Liver (tissue), 9 donors: ENCODE data around the gene NAGA. TPM values are rescaled to one million over a fixed set of nuclear protein-coding genes. Genes with fewer than 3 reads are reported as not detected.

Experiments
- DNase-seq: peaks from one replicate; pipeline ENCODE4 v3.0.0-alpha.2; 2017; ENCODE audit warnings: low spot score
- H3K27ac ChIP-seq, 2 donors: one replicate each; pipeline ENCODE4 v1.7.0; 2013; ENCODE audit warnings: inconsistent platforms in 2 of 2, low read length in 2 of 2, control low read depth in 1 of 2, low read depth in 1 of 2, mild to moderate bottlenecking in 1 of 2
- H3K27me3 ChIP-seq, 4 donors: one replicate each; pipeline versions ENCODE4 v1.6.1 to v1.7.0; 2013; ENCODE audit warnings: low read length in 3 of 4, inconsistent platforms in 1 of 4, mild to moderate bottlenecking in 1 of 4, moderate library complexity in 1 of 4; ENCODE audit not compliant: control insufficient read depth in 4 of 4, insufficient read depth in 4 of 4
- H3K36me3 ChIP-seq, 4 donors: one replicate each; pipeline versions ENCODE4 v1.6.1 to v1.7.0; 2013; ENCODE audit warnings: low read length in 3 of 4, mild to moderate bottlenecking in 3 of 4, low read depth in 1 of 4, moderate library complexity in 1 of 4; ENCODE audit not compliant: control insufficient read depth in 4 of 4, insufficient read depth in 3 of 4
- H3K4me1 ChIP-seq, 4 donors: one replicate each; pipeline versions ENCODE4 v1.6.1 to v1.7.0; 2013; ENCODE audit warnings: low read length in 3 of 4, mild to moderate bottlenecking in 3 of 4, moderate library complexity in 1 of 4; ENCODE audit not compliant: control insufficient read depth in 4 of 4, insufficient read depth in 4 of 4
- H3K4me3 ChIP-seq, 3 donors: one replicate each; pipeline versions ENCODE4 v1.6.1 to v1.7.0; 2013; ENCODE audit warnings: low read length in 3 of 3, control low read depth in 1 of 3, low read depth in 1 of 3, mild to moderate bottlenecking in 1 of 3
- H3K9ac ChIP-seq, 2 donors: one replicate each; pipeline ENCODE4 v1.7.0; 2013; ENCODE audit warnings: low read length in 2 of 2, mild to moderate bottlenecking in 2 of 2, moderate library complexity in 2 of 2, control low read depth in 1 of 2, low read depth in 1 of 2
- H3K9me3 ChIP-seq, 4 donors: one replicate each; pipeline versions ENCODE4 v1.6.1 to v1.7.0; 2013; ENCODE audit warnings: low read length in 3 of 4; ENCODE audit not compliant: control insufficient read depth in 4 of 4
- EGR1 ChIP-seq, 2 donors: IDR thresholded peaks; 2 replicates each; pipeline ENCODE4 v1.6.1; 2016 to 2018; ENCODE audit warnings: antibody characterized with exemption in 2 of 2, low read depth in 2 of 2
- FOXA1 ChIP-seq: IDR thresholded peaks from 2 replicates; pipeline ENCODE4 v1.6.1; 2016; ENCODE audit warnings: antibody characterized with exemption
- FOXA2 ChIP-seq: IDR thresholded peaks from 2 replicates; pipeline ENCODE4 v1.6.1; 2016; ENCODE audit warnings: antibody characterized with exemption
- GABPA ChIP-seq, 2 donors: IDR thresholded peaks in 1 of 2; conservative IDR thresholded peaks in 1 of 2; 2 replicates each; pipeline ENCODE4 v1.6.1; 2016; ENCODE audit warnings: antibody characterized with exemption in 2 of 2, mild to moderate bottlenecking in 1 of 2, moderate library complexity in 1 of 2
- HNF4A ChIP-seq, 2 donors: conservative IDR thresholded peaks; 2 replicates each; pipeline ENCODE4 v1.6.1; 2016; ENCODE audit warnings: antibody characterized with exemption in 2 of 2, mild to moderate bottlenecking in 2 of 2
- HNF4G ChIP-seq: IDR thresholded peaks from 2 replicates; pipeline ENCODE4 v1.6.1; 2016; ENCODE audit warnings: antibody characterized with exemption
- JUND ChIP-seq, 2 donors: IDR thresholded peaks; 2 replicates each; pipeline ENCODE4 v1.6.1; 2016; ENCODE audit warnings: antibody characterized with exemption in 2 of 2
- NR2F2 ChIP-seq: IDR thresholded peaks from 2 replicates; pipeline ENCODE4 v1.6.1; 2016; ENCODE audit warnings: antibody characterized with exemption
- RAD21 ChIP-seq, 2 donors: IDR thresholded peaks; 2 replicates each; pipeline ENCODE4 v1.6.1; 2016; ENCODE audit warnings: antibody characterized with exemption in 2 of 2, mild to moderate bottlenecking in 2 of 2
- RXRA ChIP-seq, 2 donors: IDR thresholded peaks; 2 replicates each; pipeline ENCODE4 v1.6.1; 2017 to 2018; ENCODE audit warnings: antibody characterized with exemption in 2 of 2, mild to moderate bottlenecking in 1 of 2
- SP1 ChIP-seq: IDR thresholded peaks from 2 replicates; pipeline ENCODE4 v1.6.1; 2018; ENCODE audit warnings: antibody characterized with exemption, mild to moderate bottlenecking
- TAF1 ChIP-seq: conservative IDR thresholded peaks from 2 replicates; pipeline ENCODE4 v1.6.1; 2016; ENCODE audit warnings: antibody characterized with exemption, mild to moderate bottlenecking
- YY1 ChIP-seq: IDR thresholded peaks from 2 replicates; pipeline ENCODE4 v1.6.1; 2016; ENCODE audit warnings: antibody characterized with exemption, mild to moderate bottlenecking
- WGBS: extraction: QIAGEN DNeasy Blood & Tissue Kit; methylation state at CpG from one replicate; pipeline ENCODE4 v1.1.7; 2013; 5-methylcytosine and 5-hydroxymethylcytosine counted together
- polyA plus RNA-seq, 2 donors: library from polyadenylated mRNA; stranded (reverse) in 1 of 2; unstranded in 1 of 2; fragments of 200-250 nt in 1 of 2; fragments of >200 nt in 1 of 2; fragmentation: Nextera tagmentation in 1 of 2; extraction: Ambion mirVana in 1 of 2; gene quantifications; one replicate each; pipeline versions ENCODE4 v1.2.1 to v1.2.3, GENCODE V29; 2013 to 2015
- total RNA-seq, 2 donors: library from RNA; depleted of rRNA; stranded (reverse); fragments of >200 nt; gene quantifications; one replicate each; pipeline ENCODE4 v1.2.3, GENCODE V29; 2014
- TF ChIP-seq, protein P1 (sequence below): IDR thresholded peaks from 2 replicates; pipeline ENCODE4 v1.6.1; 2016; ENCODE audit warnings: antibody characterized with exemption
- TF ChIP-seq, protein P2 (sequence below): IDR thresholded peaks from 2 replicates; pipeline ENCODE4 v1.6.1; 2016; ENCODE audit warnings: antibody characterized with exemption
- TF ChIP-seq, protein P3 (sequence below): IDR thresholded peaks from 2 replicates; pipeline ENCODE4 v1.6.1; 2016; ENCODE audit warnings: antibody characterized with exemption
- TF ChIP-seq, protein P4 (sequence below): IDR thresholded peaks from 2 replicates; pipeline ENCODE4 v1.6.1; 2016; ENCODE audit warnings: antibody characterized with exemption, mild to moderate bottlenecking
- TF ChIP-seq, protein P5 (sequence below): fragments of 150-350 bp; IDR thresholded peaks from 2 replicates; pipeline ENCODE4 v1.5.1; 2017; ENCODE audit warnings: improper control_type of control experiment, low read depth, low read length; ENCODE audit not compliant: missing input control
- donor health status: healthy.
- donor health status: healthy.
- donor health status: healthy.
- donor health status: healthy.
- donor health status: healthy.

NAGA gene
- total and polyA plus RNA-seq, 4 donors: 12.8 to 33.9 (median 23.9) TPM

DNA sequence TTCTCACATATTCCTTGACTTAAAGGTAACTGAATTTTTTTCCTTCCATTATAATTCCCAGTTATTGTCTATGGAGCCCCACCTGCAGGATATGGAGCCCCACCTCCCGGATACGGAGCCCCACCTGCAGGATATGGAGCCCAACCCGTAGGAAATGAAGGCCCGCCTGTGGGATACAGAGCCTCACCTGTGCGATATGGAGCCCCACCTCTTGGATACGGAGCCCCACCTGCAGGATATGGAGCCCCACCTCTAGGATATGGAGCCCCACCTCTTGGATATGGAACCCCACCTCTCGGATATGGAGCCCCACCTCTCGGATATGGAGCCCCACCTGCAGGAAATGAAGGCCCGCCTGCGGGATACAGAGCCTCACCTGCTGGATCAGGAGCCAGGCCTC, 43.9 kb downstream of the NAGA start:
- 90% methylated on average over 10 of the region's 10 CpGs for WGBS
- no peaks in the 10 kb centered on the region for H3K27me3 ChIP-seq
- H3K36me3 ChIP-seq: no peaks in the 10 kb centered on the region
- no peak for DNase-seq
- H3K4me1 ChIP-seq: no peaks in the 10 kb centered on the region
- no peaks in the 10 kb centered on the region for H3K9me3 ChIP-seq
- TF ChIP-seq RAD21 (IDR thresholded peaks at IDR 0.05) (no peak), FOXA1 (no peak), JUND (IDR thresholded peaks at IDR 0.05) (no peak), SP1 (no peak), HNF4A (conservative IDR thresholded peaks at IDR 0.05) (no peak), HNF4G (no peak), FOXA2 (no peak), TAF1 (no peak), GABPA (IDR thresholded peaks at IDR 0.05 in 1 of 2, conservative IDR thresholded peaks at IDR 0.05 in 1 of 2) (no peak), EGR1 (IDR thresholded peaks at IDR 0.05; ENCODE audit: low read depth in 2 of 2) (no peak), NR2F2 (no peak), RXRA (IDR thresholded peaks at IDR 0.05) (no peak), YY1 (no peak)
- TF ChIP-seq, protein P1, sequence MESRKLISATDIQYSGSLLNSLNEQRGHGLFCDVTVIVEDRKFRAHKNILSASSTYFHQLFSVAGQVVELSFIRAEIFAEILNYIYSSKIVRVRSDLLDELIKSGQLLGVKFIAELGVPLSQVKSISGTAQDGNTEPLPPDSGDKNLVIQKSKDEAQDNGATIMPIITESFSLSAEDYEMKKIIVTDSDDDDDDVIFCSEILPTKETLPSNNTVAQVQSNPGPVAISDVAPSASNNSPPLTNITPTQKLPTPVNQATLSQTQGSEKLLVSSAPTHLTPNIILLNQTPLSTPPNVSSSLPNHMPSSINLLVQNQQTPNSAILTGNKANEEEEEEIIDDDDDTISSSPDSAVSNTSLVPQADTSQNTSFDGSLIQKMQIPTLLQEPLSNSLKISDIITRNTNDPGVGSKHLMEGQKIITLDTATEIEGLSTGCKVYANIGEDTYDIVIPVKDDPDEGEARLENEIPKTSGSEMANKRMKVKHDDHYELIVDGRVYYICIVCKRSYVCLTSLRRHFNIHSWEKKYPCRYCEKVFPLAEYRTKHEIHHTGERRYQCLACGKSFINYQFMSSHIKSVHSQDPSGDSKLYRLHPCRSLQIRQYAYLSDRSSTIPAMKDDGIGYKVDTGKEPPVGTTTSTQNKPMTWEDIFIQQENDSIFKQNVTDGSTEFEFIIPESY: no peak
- TF ChIP-seq, protein P2, sequence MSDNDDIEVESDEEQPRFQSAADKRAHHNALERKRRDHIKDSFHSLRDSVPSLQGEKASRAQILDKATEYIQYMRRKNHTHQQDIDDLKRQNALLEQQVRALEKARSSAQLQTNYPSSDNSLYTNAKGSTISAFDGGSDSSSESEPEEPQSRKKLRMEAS: no peak
- TF ChIP-seq, protein P3, sequence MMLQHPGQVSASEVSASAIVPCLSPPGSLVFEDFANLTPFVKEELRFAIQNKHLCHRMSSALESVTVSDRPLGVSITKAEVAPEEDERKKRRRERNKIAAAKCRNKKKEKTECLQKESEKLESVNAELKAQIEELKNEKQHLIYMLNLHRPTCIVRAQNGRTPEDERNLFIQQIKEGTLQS: no peak
- TF ChIP-seq, protein P4, sequence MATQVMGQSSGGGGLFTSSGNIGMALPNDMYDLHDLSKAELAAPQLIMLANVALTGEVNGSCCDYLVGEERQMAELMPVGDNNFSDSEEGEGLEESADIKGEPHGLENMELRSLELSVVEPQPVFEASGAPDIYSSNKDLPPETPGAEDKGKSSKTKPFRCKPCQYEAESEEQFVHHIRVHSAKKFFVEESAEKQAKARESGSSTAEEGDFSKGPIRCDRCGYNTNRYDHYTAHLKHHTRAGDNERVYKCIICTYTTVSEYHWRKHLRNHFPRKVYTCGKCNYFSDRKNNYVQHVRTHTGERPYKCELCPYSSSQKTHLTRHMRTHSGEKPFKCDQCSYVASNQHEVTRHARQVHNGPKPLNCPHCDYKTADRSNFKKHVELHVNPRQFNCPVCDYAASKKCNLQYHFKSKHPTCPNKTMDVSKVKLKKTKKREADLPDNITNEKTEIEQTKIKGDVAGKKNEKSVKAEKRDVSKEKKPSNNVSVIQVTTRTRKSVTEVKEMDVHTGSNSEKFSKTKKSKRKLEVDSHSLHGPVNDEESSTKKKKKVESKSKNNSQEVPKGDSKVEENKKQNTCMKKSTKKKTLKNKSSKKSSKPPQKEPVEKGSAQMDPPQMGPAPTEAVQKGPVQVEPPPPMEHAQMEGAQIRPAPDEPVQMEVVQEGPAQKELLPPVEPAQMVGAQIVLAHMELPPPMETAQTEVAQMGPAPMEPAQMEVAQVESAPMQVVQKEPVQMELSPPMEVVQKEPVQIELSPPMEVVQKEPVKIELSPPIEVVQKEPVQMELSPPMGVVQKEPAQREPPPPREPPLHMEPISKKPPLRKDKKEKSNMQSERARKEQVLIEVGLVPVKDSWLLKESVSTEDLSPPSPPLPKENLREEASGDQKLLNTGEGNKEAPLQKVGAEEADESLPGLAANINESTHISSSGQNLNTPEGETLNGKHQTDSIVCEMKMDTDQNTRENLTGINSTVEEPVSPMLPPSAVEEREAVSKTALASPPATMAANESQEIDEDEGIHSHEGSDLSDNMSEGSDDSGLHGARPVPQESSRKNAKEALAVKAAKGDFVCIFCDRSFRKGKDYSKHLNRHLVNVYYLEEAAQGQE: no peak
- TF ChIP-seq, protein P5, sequence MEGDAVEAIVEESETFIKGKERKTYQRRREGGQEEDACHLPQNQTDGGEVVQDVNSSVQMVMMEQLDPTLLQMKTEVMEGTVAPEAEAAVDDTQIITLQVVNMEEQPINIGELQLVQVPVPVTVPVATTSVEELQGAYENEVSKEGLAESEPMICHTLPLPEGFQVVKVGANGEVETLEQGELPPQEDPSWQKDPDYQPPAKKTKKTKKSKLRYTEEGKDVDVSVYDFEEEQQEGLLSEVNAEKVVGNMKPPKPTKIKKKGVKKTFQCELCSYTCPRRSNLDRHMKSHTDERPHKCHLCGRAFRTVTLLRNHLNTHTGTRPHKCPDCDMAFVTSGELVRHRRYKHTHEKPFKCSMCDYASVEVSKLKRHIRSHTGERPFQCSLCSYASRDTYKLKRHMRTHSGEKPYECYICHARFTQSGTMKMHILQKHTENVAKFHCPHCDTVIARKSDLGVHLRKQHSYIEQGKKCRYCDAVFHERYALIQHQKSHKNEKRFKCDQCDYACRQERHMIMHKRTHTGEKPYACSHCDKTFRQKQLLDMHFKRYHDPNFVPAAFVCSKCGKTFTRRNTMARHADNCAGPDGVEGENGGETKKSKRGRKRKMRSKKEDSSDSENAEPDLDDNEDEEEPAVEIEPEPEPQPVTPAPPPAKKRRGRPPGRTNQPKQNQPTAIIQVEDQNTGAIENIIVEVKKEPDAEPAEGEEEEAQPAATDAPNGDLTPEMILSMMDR: no peak
- H3K27ac ChIP-seq: no peak overlapping the region
- H3K4me3 ChIP-seq: no peak overlapping the region
- no peak overlapping the region for H3K9ac ChIP-seq

DNA sequence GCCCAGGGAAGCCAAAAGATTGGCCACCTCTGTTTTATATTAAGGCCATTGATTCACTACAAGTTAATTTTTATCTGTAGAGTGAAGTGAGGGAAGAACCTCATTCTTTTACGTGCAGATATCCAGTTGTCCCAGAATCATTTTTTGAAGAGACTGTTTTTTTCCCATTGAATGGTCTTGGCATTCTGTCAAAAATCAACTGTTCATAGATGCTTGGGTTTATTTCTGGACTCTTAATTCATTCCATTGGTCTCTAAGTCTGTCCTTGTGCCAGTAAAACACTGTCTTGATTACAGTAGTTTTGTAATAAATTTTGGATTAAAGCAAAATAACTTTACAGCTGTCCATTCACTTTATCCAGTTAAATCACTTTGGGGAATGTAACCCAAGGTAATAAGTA, 45.2 kb downstream of the NAGA start:
- DNase-seq: no peak
- WGBS: 72% methylated on average over 1 of the region's 1 CpG
- no peaks in the 10 kb centered on the region for H3K9me3 ChIP-seq
- H3K4me1 ChIP-seq: no peaks in the 10 kb centered on the region
- no peak overlapping the region for H3K4me3 ChIP-seq
- no peak overlapping the region for H3K9ac ChIP-seq
- no peak overlapping the region for H3K27ac ChIP-seq
- TF ChIP-seq FOXA1: no peak
- no peak for TF ChIP-seq YY1
- no peak for TF ChIP-seq TAF1
- TF ChIP-seq NR2F2: no peak
- H3K36me3 ChIP-seq: no peaks in the 10 kb centered on the region
- H3K27me3 ChIP-seq: no peaks in the 10 kb centered on the region
